ENCODE results near the gene TUBB2A.

- TF ChIP-seq, protein P1, sequence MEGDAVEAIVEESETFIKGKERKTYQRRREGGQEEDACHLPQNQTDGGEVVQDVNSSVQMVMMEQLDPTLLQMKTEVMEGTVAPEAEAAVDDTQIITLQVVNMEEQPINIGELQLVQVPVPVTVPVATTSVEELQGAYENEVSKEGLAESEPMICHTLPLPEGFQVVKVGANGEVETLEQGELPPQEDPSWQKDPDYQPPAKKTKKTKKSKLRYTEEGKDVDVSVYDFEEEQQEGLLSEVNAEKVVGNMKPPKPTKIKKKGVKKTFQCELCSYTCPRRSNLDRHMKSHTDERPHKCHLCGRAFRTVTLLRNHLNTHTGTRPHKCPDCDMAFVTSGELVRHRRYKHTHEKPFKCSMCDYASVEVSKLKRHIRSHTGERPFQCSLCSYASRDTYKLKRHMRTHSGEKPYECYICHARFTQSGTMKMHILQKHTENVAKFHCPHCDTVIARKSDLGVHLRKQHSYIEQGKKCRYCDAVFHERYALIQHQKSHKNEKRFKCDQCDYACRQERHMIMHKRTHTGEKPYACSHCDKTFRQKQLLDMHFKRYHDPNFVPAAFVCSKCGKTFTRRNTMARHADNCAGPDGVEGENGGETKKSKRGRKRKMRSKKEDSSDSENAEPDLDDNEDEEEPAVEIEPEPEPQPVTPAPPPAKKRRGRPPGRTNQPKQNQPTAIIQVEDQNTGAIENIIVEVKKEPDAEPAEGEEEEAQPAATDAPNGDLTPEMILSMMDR (IDR thresholded peaks at IDR 0.05) = no peak
- TF ChIP-seq POLR2A (IDR thresholded peaks at IDR 0.05) = no peak
These were observed 20.1 kb downstream of the TUBB2A start for GRCh38 chr6:3137057-3137777.

Data from lower leg skin (tissue), 3 donors.